ENCODE measurements around the gene MT1G.

DNA sequence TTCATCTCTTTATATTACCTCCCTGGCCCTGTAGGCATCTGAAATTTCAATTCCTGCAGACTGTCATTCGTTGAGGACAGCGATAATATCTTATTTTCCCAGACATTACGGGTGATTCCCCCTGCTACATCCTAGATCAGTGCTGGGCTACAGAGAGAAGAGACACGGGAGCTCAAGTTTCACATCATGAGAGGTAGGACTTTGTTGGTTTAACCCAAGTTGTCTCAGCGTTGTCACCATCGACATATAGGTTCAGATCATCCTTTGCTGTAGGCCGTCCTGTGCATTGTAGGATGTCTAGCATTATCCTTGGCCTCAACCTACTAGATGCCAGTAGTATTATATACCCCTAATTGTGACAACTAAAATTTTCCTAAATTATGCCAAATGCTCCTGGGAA, 33.7 kb upstream of the MT1G start:
- no peak for TF ChIP-seq POLR2AphosphoS5 (IDR thresholded peaks at IDR 0.05; ENCODE audit: low read depth)
- TF ChIP-seq, protein P1, sequence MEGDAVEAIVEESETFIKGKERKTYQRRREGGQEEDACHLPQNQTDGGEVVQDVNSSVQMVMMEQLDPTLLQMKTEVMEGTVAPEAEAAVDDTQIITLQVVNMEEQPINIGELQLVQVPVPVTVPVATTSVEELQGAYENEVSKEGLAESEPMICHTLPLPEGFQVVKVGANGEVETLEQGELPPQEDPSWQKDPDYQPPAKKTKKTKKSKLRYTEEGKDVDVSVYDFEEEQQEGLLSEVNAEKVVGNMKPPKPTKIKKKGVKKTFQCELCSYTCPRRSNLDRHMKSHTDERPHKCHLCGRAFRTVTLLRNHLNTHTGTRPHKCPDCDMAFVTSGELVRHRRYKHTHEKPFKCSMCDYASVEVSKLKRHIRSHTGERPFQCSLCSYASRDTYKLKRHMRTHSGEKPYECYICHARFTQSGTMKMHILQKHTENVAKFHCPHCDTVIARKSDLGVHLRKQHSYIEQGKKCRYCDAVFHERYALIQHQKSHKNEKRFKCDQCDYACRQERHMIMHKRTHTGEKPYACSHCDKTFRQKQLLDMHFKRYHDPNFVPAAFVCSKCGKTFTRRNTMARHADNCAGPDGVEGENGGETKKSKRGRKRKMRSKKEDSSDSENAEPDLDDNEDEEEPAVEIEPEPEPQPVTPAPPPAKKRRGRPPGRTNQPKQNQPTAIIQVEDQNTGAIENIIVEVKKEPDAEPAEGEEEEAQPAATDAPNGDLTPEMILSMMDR (conservative IDR thresholded peaks at IDR 0.05; ENCODE audit: low read depth in 2 of 2): no peak
- TF ChIP-seq EZH2phosphoT487 (IDR thresholded peaks at IDR 0.05; ENCODE audit: unreplicated experiment): no peak
- TF ChIP-seq NANOG (IDR thresholded peaks at IDR 0.05; ENCODE audit: borderline replicate concordance): no peak
- TF ChIP-seq EZH2 (IDR thresholded peaks at IDR 0.05; ENCODE audit: low read depth, unreplicated experiment): no peak
- TF ChIP-seq JUNB (IDR thresholded peaks at IDR 0.05; ENCODE audit: unreplicated experiment): no peak
- no peak for TF ChIP-seq CREB1 (CRISPR knock-in tag; IDR thresholded peaks at IDR 0.05; ENCODE audit: low read depth)
- TF ChIP-seq, protein P2, sequence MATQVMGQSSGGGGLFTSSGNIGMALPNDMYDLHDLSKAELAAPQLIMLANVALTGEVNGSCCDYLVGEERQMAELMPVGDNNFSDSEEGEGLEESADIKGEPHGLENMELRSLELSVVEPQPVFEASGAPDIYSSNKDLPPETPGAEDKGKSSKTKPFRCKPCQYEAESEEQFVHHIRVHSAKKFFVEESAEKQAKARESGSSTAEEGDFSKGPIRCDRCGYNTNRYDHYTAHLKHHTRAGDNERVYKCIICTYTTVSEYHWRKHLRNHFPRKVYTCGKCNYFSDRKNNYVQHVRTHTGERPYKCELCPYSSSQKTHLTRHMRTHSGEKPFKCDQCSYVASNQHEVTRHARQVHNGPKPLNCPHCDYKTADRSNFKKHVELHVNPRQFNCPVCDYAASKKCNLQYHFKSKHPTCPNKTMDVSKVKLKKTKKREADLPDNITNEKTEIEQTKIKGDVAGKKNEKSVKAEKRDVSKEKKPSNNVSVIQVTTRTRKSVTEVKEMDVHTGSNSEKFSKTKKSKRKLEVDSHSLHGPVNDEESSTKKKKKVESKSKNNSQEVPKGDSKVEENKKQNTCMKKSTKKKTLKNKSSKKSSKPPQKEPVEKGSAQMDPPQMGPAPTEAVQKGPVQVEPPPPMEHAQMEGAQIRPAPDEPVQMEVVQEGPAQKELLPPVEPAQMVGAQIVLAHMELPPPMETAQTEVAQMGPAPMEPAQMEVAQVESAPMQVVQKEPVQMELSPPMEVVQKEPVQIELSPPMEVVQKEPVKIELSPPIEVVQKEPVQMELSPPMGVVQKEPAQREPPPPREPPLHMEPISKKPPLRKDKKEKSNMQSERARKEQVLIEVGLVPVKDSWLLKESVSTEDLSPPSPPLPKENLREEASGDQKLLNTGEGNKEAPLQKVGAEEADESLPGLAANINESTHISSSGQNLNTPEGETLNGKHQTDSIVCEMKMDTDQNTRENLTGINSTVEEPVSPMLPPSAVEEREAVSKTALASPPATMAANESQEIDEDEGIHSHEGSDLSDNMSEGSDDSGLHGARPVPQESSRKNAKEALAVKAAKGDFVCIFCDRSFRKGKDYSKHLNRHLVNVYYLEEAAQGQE (IDR thresholded peaks at IDR 0.05; ENCODE audit: unreplicated experiment): no peak
- TF ChIP-seq, protein P3, sequence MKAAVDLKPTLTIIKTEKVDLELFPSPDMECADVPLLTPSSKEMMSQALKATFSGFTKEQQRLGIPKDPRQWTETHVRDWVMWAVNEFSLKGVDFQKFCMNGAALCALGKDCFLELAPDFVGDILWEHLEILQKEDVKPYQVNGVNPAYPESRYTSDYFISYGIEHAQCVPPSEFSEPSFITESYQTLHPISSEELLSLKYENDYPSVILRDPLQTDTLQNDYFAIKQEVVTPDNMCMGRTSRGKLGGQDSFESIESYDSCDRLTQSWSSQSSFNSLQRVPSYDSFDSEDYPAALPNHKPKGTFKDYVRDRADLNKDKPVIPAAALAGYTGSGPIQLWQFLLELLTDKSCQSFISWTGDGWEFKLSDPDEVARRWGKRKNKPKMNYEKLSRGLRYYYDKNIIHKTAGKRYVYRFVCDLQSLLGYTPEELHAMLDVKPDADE (IDR thresholded peaks at IDR 0.05): no peak
- TF ChIP-seq STAT1 (IDR thresholded peaks at IDR 0.05; ENCODE audit: unreplicated experiment): no peak
- no peak for TF ChIP-seq ZNF114 (CRISPR knock-in tag; IDR thresholded peaks at IDR 0.05)

Data from GM23338 (cell line).